GM21786 (cell line): ENCODE data around the gene JPT1.
A peak's percentile ranks its signal among the peaks of the same experiment; 100 is the strongest.

ENCODE experiments used
- ATAC-seq: cut with Tn5 transposase; IDR thresholded peaks from one replicate; pipeline ENCODE4 v1.9.1; 2021; ENCODE audit not compliant: unreplicated experiment

JPT1 gene

GRCh38 chr17:75108193-75108592 is 46.1 kb downstream of the JPT1 start:
- ATAC-seq: no peak

DNA sequence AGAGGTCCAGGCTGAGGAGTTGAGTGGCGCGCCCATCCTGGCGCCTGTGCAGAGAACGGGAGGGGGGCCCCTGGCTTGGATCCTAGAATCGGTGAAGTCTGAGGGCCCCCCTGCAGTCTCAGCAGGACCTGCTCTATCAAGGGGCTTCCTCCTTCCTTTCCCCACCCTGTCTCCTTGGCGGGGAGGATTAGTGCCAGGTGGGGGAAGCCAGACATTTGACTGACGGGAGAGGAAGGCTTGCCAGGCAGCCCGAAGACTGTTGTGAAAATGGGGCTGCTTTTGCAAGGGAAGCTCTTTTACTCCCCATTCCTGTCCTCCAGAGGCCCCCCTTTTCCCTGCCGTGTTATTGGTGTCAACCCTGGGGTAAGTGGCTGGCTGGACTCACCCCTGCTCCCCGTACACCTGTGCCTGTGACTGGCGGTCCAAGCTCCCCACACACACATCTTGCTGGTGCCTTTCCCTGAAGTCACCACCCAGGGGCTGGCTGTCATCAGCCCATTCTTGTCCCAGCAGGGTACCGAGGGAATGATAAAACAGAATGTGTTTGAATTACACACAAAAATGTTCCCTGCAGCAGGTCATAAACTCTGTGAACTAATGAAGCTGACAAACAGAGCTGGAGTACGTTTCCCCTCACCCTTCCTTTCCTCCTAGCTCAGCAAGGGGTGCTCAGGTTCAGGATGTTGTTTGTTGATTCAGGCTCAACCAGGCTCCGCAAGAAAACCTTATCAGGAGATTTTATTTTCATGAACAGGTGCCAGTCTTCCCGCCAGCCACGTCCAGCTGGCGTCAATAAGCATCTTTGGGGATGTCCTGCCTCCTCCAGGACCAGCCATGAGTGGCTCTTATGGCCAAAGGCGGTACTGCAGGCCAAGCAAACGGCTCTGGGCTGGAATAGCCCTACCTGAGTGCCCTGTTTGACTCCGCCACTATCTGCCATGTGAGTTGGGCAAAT is 48.9 kb downstream of the JPT1 start:
- no peak for ATAC-seq

DNA sequence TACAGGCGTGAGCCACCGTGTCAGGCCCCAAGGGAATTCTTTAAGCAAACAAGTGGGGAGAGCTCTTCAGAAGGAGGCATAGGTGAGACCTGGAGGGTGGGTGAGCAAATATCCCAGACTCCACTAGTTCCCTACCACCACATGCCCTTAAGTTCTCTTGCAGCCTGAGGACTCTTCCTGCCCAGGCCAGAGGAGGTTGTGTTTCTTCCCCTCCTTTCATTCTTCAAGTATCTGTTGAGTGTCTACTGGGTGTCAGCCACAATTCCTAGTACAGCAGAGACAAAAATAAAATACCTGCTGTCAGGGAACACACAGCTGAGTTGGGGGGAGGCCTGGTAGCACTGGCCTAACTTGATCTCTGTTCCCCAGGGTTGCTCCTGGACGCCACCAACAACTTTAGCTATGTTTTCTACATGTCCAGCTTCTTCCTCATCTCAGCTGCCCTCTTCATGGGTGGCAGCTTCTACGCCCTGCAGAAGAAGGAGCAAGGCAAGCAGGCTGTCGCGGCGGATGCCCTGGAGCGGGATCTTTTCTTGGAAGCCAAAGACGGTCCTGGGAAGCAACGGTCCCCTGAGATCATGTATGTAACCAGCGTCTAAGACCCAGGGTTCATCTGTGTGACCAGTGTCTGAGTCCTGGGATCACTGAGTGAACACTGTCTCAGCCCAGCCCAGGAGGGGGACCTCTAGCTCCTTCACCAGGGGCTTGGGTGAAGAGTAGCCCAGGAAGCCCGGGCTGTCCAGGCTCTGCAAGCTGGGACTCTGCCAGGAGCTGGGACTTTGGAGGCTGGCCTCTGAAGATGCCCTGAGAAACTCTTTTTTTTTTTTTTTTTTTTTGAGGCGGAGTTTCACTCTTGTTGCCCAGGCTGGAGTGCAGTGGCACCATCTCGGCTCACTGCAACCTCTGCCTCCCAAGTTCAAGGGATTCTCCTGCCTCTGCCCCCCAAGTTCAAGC is 50.4 kb downstream of the JPT1 start:
- ATAC-seq: no peak

DNA sequence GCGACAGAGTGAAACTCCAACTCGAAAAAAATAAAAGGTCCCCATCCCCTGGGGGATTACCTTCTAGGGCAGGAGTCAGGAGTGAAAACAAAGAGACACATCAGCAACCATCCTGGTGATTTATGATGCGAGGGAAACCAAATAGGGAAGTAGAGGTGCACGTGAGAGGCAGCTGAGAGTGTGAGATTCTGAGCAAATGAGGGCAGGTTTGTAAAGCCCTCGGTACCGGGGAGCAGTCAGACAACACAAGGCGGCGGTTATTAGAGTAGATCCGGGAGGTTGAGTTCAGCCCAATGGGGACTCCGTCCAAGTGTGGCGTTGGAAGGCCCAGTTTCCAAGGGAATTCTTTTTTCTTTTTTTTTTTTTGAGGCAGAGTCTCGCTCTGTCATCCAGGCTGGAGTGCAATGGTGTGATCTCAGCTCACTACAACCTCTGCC is 51.9 kb downstream of the JPT1 start:
- no peak for ATAC-seq

- no peak for ATAC-seq
Observed at GRCh38 chr17:75099881-75100595, 54.3 kb downstream of the JPT1 start.

DNA sequence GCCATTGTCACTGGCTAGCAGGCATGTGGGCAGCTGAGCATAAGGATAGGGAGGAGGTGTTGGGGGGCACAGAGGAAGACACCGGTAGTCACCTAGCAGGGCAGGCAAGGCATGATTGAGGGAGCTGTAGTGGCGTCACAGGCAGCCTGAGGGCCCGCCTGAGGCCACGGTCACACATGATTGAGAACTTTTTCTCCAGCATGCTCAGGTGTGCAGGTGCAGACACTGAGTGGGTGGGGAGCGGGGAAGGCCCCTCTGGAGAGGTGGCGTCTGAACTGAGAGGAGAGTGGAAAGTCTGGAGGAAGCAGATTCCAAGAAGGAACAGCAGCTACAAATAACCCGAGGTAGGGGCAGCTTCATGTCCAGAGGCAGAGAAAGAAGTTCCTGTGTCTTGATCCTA is 55.5 kb downstream of the JPT1 start:
- no peak for ATAC-seq

DNA sequence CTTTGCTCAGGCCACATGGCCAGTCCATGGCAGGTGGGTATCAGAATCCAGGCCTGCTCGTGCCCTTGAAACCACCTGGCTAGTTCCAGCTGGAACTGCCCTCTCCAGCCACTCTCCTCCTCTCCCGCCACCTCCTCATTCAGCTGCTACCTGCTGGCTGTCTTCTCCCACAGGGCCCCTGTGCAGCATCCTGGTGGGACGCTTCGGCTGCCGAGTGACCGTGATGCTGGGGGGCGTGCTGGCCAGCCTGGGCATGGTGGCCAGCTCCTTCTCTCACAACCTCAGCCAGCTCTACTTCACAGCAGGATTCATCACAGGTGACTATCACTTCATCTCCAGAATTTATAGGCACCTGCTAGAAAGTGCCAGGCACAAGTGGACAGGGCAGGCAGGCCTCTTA is 56.4 kb downstream of the JPT1 start:
- no peak for ATAC-seq

DNA sequence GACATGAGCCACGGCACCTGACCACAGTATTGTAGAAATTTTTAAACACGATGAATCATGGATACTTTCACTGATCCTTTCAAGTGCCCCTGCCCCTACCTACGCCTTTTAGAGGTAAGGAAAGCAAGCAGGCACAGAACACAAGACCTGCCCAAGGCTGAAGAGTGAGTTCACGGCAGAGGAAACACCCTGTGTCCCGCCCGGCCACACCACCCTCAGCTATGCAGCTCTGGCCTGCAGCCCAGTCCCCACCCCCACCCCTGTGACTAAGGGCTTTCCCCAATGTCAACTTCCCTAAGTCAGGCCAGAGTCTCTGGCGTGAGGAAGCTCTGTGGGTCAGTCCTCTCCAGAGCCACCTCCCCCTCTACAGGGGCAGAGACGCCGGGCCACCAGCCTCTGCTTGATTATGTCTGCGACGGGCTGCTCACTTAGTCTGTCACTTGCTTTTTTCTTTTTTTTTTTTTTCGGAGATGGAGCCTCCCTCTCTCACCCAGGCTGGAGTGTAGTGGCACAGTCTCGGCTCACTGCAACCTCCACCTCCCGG is 58.2 kb downstream of the JPT1 start:
- ATAC-seq: no peak

- ATAC-seq: no peak
Observed at GRCh38 chr17:75094871-75095399, 59.4 kb downstream of the JPT1 start.

DNA sequence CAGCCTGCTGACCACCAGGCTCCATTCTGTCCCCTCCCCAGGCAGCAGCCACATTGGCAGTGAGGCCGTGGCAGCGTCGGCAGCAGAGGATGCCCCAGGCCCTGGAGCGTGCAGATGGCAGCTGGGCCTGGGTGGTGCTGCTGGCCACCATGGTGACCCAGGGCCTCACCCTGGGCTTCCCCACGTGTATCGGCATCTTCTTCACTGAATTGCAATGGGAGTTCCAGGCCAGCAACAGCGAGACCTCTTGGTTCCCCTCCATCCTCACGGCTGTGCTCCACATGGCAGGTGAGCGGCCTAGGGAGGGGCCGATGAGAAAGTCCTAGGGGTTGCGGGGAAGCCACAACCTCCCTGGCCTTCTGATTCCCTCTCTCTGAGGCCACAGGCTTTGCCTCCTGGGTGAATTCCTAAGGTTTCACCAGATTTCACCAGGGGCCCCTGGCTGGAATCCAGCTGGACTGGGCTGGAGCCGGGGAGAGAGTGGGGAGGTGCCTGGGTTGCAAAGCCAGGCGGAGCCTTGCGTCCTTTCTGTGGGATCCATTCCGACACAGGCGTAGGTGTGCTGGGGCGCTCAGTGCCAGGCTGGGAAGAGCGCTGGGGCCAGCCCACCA is 60.7 kb downstream of the JPT1 start:
- no peak for ATAC-seq

DNA sequence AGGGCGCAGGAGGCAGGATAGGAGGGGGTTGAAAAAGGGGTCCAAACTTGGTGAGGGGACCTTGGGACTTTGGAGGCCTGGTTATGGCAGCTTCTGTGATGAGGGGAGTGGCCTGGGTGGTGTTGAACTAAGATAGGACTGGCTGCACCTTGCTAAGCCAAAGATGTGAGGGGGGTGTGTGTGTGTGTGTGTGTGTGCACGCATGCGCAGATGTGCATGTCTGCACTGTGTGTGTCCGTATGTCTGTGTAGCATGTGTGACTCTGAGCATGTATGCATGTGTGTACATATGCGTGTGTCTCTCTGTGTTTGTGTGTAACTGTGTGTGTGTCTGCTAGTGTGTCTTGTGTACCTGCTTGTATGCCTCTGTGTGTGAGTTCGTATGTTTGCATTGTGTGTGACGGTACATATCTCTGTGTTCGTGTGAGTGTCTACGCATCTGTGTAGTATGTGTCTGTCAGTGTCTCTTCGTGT is 62.4 kb downstream of the JPT1 start:
- ATAC-seq: no peak

- ATAC-seq: no peak
Observed at GRCh38 chr17:75090871-75091854, 63.1 kb downstream of the JPT1 start.

- ATAC-seq: no peak
Observed at GRCh38 chr17:75088465-75089417, 65.6 kb downstream of the JPT1 start.

DNA sequence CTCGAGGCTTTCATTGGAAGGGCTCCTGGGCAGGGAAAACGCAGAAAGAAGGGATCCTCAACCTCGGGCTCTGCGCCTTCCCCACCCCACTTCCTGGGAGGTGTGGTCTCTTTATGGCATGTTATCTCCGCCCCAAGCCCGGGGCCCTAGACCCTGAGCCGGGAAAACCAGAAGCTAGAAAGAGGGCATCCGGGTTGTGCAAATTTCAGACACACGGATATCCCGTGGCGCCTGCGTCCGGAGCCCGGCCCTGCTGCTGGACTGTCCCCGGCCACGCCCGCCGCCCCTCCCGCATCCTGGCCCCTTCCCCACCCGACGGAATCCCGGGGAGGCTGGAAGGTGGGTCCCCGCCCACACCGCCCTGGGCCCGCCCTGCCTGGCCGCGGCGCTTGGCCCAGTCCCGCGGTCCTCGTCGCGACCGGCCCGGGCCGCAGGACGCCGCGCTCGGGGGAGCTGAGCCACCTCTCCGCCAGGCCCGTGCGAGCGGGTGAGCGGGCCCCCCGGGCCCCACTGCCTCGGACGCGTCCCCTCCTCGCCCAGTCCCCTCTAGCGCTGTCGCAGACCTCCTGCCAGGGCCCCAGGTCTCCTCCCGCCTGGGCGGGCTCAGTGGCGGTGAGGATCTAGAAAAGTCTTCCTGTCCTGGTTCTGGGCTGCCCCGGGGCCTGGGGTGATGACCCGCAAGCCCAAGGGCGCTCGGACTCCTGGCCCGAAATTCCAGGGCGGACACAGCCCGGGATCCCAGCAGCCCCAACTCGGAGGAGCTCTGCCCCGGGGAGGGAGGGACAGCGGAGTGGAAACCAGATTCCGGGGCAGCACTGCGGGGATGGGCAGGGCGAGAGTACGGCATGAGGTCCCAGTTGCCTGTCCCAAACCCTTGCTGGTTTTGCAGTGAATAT is 66.5 kb downstream of the JPT1 start, which contains the start of gene SLC16A5:
TSS of gene SLC16A5 (plus strand) at position 397 of the 896 bp plus-strand sequence. CDS start 5,683 bp downstream, outside the sequence.
- ATAC-seq: peak; percentile 58

GRCh38 chr17:75087182-75087557 is 67.1 kb downstream of the JPT1 start:
- no peak for ATAC-seq

GRCh38 chr17:75086496-75087181 is 67.7 kb downstream of the JPT1 start:
- ATAC-seq: no peak
